NOMO-1 (cell line): Measurements from ENCODE around the gene KRTAP9-1.
"Not testable (repeated sequence)": the region's sequence is repeated elsewhere in the genome, so short reads cannot be mapped to it uniquely, and the experiment has no call there.

ENCODE experiments used
- DNase-seq, 2 experiments: peaks; one replicate each; lab custom pipeline; 2025; ENCODE audit not compliant: unreplicated experiment in 2 of 2; lab: John Stamatoyannopoulos, UW

Gene KRTAP9-1, protein sequence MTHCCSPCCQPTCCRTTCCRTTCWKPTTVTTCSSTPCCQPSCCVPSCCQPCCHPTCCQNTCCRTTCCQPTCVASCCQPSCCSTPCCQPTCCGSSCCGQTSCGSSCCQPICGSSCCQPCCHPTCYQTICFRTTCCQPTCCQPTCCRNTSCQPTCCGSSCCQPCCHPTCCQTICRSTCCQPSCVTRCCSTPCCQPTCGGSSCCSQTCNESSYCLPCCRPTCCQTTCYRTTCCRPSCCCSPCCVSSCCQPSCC

DNA sequence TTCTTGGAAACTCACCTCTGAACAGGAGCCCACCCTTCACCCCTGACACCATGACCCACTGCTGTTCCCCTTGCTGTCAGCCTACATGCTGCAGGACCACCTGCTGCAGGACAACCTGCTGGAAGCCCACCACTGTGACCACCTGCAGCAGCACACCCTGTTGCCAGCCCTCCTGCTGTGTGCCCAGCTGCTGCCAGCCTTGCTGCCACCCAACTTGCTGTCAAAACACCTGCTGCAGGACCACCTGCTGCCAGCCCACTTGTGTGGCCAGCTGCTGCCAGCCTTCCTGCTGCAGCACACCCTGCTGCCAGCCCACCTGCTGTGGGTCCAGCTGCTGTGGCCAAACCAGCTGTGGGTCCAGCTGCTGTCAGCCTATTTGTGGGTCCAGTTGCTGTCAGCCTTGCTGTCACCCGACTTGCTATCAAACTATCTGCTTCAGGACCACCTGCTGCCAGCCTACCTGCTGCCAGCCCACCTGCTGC, at the start of gene KRTAP9-1:
Gene KRTAP9-1, plus strand, starts transcription at position 51 of the 482 bp plus-strand sequence. Its CDS starts 0 bp downstream, at position 51.
- DNase-seq, result not testable (repeated sequence)

DNA sequence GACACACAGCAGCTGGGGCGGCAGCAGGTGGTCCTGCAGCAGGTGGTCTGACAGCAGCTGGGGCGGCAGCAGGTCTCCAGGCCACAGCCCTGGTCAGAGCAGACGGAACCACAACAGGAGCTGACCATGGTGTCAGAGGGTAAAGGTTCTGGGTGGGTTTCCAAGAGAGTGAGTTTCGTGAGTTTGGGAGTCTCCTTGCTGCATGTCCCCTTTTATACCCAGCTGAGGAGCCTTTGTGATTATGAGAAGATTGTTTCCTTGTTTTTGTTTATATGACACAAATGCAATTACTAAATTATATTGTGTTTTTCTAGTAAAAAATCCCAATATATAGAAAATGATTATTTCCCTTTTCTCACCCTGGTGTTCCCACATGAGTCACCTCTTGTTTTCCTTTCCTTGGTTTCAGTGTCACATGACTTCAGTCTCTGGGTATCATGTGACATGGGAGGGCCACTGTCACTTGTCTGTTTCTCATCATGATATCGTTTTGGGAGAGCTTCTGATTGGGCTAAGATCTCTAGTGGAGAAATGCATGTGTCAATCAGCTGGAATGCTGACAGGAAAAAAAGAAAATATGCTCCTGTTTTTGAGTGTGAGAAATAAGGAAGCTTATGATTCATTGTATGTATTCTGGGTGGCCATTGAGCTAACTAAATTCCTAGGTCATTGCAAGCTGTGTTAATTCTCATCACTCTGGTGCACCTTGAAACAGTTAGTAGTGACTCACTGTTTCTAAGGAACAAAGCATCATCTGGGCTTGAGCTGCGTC, 49.1 kb upstream of the KRTAP9-1 start, which contains the start of gene KRTAP4-6:
Gene KRTAP4-6, minus strand, starts transcription at position 185 of the 772 bp plus-strand sequence. Its CDS starts 57 bp downstream, at position 128.
- no peak for DNase-seq

DNA sequence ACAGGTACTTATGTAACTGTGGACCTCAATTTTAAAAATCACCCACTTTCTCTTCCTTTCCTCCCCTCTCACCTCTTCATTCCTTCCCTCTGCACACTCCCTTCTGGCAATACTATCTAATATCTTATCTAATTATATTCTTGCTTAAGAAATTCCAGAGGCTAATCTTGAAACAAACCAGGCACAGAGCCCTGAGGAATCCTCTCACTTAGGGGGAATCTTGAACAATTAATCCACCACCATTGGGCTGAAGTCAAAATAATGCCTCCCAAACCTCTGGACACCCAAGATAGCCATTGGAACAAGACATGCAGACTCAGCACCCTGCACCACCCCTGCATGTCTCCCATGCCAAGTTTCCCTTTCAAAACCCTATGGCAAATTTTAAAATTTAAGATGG, 48.3 kb upstream of the KRTAP9-1 start:
- no peak for DNase-seq

DNA sequence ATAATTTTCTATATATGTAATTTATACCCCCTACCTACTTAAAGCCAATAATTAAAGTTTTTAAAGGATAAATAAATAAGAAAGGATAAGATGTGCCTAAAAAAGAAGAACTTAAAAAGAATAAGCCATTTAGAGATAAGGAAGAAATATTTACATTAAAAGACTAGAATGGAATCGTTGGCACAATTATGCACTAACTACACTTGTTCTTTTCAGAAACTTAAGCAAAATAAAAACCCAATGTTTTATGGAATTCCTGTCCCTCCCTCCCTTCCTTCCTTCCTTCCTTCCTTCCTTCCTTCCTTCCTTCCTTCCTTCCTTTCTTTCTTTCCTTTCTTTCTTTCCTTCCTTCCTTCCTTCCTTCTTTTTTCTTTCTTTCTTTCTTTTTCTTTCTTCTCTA, 44.8 kb upstream of the KRTAP9-1 start:
- DNase-seq, result no peak

DNA sequence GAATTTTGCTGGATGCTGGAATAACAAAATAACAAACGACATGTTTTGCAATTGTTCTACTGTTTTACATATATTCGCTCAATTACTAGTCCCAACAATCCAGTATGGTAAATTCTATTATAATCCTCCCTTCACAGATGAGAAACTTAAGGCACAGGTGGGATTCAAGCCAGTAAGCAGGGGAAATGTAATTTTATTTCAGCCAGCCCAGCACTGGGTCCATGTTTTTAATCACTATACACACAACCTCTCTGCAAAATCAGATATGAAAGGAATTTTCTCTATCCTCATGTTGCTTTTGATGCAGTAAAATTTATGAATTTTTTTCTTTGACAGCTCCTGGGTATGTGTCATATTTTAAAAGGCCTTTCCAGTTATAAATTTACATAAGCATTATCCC, 44.4 kb upstream of the KRTAP9-1 start:
- DNase-seq, result no peak

DNA sequence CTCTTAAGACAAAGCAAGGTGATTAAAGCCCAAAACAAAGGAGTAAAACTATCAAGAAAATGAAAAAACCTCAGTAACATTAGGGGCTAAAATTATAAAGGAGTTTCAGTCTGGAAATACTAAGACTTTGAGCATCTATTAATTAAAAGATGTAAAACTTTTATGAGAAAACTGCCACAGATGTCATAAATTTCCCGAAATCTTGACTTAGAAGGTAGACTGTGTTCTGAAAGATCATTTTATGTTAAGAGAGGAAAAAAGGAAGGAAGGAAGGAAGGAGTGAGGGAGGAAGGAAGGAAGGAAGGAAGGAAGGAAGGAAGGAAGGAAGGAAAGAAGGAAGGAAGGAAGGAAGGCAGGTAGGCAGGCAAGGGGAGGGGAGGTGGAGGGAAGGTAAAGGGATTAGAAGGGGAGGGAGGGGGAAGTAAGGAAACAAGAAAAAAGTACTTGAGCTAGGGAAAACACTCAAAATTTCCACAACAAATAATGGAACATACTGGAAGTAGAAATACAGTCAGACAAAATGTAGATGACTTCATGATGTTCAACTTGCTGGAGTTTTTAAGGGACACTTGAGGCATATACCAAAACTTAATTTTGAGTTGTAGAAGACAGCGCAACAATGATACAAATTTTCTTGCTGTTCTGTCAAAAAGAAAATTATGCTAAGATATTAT, 42.0 kb upstream of the KRTAP9-1 start:
- no peak for DNase-seq

DNA sequence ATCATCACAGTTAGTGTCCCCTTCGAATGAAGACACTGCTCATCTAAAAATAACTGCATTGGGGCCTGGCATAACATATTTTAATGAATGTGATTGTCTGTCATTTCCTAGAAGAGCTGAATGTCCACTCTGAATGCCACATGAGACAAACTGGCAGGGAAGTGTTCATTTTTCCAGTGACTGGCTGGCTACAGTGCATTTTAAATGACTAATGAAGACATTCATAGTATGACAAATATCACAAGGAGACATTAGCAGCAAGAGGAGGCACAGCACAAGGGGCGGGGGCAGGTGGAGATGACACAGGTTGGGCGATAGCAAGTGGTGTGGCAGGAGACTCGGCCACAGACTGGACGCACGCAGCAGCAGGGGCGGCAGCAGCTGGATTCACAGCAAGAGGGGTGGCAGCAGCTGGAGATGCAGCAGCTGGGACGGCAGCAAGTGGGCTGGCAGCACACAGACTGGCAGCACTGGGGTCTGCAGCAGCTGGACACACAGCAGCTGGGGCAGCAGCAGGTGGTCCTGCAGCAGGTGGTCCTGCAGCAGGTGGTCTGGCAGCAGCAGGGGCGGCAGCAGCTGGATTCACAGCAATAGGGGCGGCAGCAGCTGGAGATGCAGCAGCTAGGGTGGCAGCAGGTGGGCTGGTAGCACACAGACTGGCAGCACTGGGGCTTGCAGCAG, 40.6 kb upstream of the KRTAP9-1 start:
- not testable (repeated sequence) for DNase-seq

DNA sequence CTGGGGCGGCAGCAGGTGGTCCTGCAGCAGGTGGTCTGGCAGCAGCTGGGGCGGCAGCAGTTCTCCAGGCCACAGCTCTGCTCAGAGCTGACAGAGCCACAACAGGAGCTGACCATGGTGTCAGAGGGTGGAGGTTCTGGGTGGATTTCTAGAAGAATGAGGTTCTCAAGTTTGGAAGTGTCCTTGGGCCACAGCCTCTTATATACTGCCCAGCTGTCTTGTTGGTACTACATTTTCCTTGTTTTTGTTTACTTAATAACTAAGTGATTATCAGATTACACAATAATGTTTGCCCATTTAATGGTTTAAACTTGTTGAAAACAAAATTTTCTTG, 40.1 kb upstream of the KRTAP9-1 start, which contains the start of gene KRTAP4-5:
Gene KRTAP4-5, minus strand, starts transcription at position 174 of the 334 bp plus-strand sequence. Its CDS starts 58 bp downstream, at position 116.
- no peak for DNase-seq

DNA sequence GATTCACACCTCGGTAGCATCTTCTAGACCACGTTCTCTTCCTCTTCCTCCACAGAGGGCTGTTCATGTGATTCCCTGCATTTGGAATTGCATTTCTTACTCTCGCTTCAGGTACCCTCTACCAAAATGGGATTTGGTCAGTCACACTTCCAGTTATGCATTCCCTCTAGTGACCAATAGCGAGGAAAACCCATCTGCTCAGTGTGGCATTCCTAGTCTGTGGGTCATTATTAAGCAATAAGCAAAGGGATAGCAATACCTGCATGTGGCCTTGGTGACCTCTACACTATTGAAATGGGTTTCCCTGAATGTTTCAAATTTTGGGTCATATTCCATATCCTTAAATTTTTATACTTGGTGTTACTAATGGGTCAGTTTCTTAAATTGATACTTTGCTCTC, 39.7 kb upstream of the KRTAP9-1 start:
- no peak for DNase-seq

DNA sequence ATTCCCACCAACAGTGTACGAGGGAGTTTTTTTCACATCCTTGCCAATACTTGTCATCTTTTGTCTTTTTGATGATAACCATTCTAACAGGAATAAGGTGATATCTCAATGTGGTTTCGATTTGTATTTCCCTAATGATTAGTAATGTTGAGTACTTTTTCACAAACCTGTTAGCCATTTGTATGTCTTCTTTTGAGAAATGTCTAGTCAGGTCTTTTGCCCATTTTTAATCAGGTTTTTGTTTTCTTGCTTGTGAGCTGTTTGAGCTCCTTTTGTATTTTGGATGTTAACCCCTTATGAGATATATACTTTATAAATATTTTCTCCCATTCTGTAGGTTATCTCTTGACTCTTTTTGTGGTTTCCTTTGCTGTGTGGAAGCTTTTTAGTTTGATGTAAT, 38.2 kb upstream of the KRTAP9-1 start:
- DNase-seq, result no peak

DNA sequence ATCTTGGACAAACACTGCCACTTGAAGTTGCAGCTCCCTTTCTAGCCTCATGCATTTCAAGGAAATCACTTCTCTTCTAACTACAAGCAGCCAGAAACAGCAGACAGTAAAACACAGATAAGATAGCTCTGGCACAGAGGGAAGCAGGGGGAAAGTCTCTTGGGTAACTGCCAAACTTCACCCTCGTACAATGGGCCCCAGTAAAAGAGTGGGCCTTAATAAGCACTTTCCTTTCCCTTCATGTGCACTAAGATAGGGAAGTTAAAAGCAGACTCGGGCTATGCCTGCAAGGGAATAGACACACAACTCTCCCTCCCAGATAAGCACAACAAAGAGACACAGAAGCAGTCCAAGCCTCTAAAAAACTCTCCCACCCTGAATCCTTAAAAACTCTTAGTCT, 35.8 kb upstream of the KRTAP9-1 start:
- no peak for DNase-seq

DNA sequence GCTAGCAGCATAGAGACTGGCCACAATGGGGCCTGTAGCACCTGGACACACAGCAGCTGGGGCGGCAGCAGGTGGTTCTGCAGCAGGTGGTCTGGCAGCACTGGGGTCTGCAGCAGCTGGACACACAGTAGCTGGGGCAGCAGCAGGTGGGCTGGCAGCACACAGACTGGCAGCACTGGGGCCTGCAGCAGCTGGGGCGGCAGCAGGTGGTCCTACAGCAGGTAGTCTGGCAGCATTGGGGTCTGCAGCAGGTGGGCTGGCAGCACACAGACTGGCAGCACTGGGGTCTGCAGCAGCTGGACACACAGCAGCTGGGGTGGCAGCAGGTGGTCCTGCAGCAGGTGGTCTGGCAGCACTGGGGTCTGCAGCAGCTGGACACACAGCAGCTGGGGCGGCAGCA, 29.5 kb upstream of the KRTAP9-1 start:
- DNase-seq, result not testable (repeated sequence)

DNA sequence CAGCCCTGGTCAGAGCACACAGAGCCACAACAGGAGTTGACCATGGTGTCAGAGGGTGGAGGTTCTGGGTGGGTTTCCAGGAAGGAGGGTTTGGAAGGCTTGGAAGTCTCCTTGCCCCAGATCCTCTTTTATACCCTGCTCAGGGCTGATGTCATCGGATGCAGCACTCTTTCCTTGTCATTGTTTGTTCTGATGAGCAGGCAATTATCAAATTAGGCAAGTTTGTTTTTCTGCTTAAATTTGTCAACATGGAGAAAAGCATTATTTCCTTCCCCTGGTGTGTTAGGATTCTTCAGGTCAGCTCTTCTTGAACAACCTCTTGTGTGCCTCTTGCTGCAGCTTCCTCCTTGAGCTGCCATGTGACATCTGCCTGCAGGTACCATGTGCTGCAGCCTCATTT, 29.0 kb upstream of the KRTAP9-1 start, which contains the start of gene KRTAP4-4:
Gene KRTAP4-4, minus strand, starts transcription at position 101 of the 400 bp plus-strand sequence. Its CDS starts 57 bp downstream, at position 44.
- DNase-seq, result no peak

DNA sequence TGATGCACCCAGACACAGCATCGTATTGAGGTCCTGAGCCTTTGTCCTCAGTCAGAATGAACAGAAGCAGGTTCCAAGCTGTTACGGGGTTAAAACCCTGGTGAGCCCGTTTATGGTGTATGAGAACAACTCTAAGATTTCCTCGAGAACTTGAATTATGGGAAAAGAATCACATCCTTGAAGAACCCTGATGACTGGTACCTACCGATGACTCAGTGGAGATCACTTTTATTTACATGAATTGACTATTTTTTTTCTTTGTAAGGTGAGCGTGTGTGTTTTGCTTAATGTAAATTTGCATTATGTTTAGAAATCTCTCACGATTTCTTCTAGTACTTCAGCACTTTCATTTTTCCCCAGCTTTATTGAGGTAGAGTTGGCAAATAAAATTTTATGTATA, 25.9 kb upstream of the KRTAP9-1 start:
- no peak for DNase-seq

DNA sequence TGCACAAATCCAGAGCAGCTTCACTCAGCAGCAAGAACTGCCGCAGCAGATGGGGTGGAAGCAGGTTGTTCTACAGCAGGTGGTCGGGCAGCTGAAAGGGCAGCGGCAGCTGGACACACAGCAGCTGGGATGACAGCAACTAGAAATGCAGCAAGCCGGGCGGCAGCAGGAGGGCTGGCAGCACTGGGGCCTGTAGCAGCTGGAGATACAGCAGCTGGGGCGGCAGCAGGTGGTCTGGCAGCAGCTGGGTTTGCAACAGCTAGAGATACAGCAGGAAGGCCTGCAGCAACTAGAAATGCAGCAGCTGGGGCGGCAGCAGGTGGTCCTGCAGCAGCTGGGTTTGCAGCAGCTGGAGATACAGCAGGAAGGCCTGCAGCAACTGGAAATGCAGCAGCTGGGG, 22.1 kb upstream of the KRTAP9-1 start:
- DNase-seq, result no peak

DNA sequence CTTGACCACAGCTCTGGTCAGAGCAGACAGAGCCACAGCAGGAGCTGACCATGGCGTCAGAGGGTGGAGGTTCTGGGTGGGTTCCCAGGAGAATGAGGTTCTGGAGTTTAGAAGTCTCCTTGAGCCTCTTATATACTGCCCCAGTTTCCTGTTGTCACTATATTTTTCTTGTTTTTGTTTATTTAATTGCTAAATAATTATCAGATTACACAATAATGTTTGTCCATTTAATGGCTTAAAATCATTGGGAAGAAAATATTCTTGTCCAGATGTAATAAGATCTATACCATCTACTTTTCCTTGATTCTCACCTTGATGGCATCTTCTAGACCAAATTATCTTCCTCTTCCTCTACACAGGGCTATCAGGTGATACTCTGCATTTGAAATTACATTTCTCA, 21.6 kb upstream of the KRTAP9-1 start, which contains the start of gene KRTAP4-3:
Gene KRTAP4-3, minus strand, starts transcription at position 101 of the 400 bp plus-strand sequence. Its CDS starts 49 bp downstream, at position 52.
- DNase-seq, result no peak

DNA sequence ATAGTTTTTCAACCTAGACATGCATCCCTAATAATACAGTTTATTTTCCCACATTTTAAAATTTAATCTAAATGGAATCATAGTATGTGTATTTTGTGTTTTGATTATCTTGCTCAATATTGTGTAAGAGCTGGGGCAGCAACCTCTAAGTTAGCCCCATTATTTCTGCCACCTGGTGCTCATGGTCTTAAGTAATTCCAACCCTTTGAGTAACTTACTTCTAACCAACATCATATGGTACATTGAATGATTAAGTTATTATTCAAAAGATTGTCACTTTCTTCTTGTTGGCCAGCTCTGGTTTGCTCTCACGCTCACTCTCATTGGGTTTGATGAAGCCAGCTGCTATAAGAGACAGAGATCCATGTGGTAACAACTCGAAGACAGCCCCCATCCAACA, 17.8 kb upstream of the KRTAP9-1 start:
- DNase-seq, result no peak

DNA sequence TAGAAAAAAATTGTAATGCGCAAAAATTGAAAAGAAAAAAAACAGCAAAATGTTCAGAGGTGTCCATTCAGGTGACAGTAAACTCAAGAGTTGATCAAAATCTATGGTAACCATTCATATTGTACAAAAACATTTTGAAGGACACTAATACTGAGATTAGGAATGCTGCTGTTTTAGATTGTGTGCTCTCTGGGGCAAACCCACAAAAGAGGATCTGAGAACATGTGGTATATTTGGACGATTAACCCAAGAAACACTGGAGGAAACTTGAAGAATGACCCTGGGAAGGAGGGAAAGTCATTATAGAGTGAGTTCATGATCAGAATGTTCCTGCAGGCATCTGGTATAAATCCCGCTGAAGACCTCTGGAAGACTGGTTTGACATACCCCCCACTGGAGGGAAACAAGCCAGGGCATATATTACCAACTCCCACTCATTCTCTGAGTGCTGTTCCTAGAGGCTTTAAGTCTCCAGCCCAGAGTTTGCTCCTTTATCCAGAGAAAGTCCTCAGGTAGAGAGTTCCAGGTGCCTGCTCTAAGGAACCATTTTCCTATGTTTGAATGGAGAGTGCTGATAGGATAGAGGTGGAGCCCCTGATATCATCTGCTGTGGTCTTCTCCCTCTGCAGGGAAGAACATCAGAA, 12.8 kb upstream of the KRTAP9-1 start:
- peak; percentile 1 to 63 for DNase-seq

DNA sequence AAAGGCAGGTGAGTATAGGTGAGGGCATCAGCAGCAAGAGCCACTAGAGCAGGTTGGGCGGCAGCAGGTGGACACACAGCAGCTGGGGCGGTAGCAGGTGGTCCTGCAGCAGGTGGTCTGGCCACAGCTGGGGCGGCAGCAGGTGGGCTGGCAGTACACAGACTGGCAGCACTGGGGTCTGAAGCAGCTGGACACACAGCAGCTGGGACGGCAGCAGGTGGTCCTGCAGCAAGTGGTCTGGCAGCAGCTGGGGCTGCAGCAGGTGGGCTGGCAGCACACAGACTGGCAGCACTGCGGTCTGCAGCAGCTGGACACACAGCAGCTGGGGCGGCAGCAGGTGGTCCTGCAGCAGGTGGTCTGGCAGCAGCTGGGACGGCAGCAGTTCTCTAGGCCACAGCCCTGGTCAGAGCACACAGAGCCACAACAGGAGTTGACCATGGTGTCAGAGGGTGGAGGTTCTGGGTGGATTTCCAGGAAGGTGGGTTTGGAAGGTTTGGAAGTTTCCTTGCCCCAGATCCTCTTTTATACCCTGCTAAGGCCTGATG, 11.9 kb upstream of the KRTAP9-1 start, which contains the start of gene KRTAP4-2:
Gene KRTAP4-2, minus strand, starts transcription at position 495 of the 545 bp plus-strand sequence. Its CDS starts 57 bp downstream, at position 438.
- DNase-seq, result no peak

DNA sequence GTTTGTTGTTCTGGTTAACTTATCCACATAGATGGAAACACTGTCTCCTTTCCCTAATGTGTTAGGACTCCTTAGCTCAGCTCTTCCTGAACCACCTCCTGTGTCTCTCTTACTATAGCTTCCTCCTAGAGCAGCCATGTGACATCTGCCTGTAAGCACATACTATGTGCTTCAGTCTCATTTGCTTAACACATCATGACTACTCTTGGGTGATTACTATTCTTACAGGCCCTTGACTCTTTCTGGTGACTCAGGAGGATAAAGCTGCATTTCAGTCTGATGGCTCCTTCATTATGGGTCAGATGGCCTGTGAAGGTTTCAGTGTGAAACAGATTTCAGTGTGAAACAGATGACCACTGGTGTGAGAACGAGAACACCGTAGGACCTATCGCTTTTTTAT, 11.3 kb upstream of the KRTAP9-1 start:
- no peak for DNase-seq
